Vagina (tissue), 2 donors: Measurements from ENCODE around the gene YAP1.

Experiments used
- POLR2A ChIP-seq, 2 donors: fragments of 450-650 bp; IDR thresholded peaks; one replicate each; pipeline ENCODE4 v1.6.1; 2017; ENCODE audit warnings: antibody characterized with exemption in 2 of 2, mild to moderate bottlenecking in 2 of 2, moderate library complexity in 2 of 2
- TF ChIP-seq, protein P1 (sequence below), 3 experiments: fragments of 450-650 bp in 2 of 3; fragments of 200-600 bp in 1 of 3; sonication (generic) in 1 of 3; IDR thresholded peaks; one replicate each; pipeline ENCODE4 v1.5.1; 2017 to 2019; ENCODE audit warnings: antibody characterized with exemption in 3 of 3, mild to moderate bottlenecking in 2 of 3, moderate library complexity in 2 of 3

DNA sequence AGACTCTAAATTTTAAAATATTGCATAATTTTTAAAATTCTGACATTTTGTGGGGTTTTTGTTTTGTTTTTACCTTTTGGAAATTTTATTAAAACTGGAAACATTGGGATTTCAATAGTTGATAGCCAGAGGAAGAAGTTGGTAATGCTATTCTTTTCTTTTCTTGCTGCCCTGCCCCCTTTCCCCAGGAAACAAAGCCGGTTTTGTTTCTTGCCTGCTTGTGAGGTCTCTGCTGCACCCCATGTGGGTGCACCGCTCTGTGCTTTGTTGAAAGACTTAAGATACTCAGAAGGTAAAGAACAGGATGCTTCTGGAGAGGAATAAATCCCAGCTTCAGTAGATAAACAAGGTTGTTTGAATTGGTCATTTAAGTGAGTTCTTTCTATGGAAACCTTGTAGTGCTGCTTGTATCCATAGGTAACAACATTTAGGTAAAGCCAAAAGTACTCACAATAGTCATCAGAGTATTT, 87.5 kb downstream of the YAP1 start:
- TF ChIP-seq, protein P1, sequence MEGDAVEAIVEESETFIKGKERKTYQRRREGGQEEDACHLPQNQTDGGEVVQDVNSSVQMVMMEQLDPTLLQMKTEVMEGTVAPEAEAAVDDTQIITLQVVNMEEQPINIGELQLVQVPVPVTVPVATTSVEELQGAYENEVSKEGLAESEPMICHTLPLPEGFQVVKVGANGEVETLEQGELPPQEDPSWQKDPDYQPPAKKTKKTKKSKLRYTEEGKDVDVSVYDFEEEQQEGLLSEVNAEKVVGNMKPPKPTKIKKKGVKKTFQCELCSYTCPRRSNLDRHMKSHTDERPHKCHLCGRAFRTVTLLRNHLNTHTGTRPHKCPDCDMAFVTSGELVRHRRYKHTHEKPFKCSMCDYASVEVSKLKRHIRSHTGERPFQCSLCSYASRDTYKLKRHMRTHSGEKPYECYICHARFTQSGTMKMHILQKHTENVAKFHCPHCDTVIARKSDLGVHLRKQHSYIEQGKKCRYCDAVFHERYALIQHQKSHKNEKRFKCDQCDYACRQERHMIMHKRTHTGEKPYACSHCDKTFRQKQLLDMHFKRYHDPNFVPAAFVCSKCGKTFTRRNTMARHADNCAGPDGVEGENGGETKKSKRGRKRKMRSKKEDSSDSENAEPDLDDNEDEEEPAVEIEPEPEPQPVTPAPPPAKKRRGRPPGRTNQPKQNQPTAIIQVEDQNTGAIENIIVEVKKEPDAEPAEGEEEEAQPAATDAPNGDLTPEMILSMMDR (IDR thresholded peaks at IDR 0.05) = no peak
- no peak for TF ChIP-seq POLR2A (IDR thresholded peaks at IDR 0.05)
